ENCODE results near the gene RNF141.
A peak's percentile ranks its signal among the peaks of the same experiment; 100 is the strongest.

Gene RNF141

DNA sequence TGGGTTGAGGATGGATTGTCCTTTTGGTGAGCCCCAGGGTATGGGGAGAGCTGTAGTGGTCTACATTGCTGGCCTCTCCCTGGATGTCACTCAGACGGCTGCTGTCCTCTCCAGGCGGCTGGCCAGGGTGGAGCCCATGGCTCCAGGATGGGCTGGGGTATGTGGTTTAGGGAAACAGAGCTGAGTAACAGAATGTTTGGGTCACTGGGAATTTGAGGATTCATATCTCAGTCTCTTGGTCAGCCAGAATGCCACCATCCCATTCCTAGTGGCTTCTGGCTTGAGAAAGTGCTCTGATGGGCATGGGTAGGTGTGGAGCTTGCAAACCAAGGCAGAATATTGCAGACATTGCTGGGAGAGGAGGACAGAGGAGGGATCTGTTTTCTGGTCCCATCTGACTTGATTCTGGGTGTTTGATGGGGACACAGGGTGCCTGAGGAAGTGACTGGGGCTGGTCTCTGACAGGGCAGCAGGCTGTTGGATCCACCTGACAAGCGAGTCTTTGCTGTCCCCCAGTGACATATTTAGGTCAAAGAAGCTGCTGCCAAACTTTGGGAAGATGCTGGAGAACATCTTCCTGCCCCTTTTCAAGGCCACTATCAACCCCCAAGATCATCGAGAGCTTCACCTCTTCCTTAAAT lies 44.6 kb downstream of the RNF141 start:
- H3K4me3 ChIP-seq (replicated peaks; ENCODE audit: low read depth, low read length) = no peak overlapping the region
- DNase-seq (ENCODE audit: low read depth) = no peak
- TF ChIP-seq, protein P1, sequence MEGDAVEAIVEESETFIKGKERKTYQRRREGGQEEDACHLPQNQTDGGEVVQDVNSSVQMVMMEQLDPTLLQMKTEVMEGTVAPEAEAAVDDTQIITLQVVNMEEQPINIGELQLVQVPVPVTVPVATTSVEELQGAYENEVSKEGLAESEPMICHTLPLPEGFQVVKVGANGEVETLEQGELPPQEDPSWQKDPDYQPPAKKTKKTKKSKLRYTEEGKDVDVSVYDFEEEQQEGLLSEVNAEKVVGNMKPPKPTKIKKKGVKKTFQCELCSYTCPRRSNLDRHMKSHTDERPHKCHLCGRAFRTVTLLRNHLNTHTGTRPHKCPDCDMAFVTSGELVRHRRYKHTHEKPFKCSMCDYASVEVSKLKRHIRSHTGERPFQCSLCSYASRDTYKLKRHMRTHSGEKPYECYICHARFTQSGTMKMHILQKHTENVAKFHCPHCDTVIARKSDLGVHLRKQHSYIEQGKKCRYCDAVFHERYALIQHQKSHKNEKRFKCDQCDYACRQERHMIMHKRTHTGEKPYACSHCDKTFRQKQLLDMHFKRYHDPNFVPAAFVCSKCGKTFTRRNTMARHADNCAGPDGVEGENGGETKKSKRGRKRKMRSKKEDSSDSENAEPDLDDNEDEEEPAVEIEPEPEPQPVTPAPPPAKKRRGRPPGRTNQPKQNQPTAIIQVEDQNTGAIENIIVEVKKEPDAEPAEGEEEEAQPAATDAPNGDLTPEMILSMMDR (IDR thresholded peaks at IDR 0.05; ENCODE audit: low read length, missing control alignments) = no peak

DNA sequence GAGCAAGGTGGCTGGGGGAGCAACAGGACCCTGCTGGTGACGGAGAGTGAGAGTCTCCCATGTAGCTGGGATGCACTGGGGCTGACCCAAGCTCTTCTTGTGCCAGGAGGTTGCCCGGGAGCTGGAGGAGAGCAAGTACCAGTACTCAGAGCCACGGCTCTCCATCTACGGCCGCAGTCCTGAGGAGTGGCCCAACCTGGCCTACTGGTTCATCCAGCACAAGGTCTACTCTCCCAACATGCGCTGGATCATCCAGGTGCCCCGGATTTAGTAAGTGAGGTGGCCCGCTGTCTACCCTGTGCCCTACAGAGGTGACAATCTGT lies 45.6 kb downstream of the RNF141 start:
- TF ChIP-seq, protein P1 (IDR thresholded peaks at IDR 0.05; ENCODE audit: low read length, missing control alignments) = no peak
- no peak overlapping the region for H3K4me3 ChIP-seq (replicated peaks; ENCODE audit: low read depth, low read length)
- DNase-seq (ENCODE audit: low read depth) = no peak

DNA sequence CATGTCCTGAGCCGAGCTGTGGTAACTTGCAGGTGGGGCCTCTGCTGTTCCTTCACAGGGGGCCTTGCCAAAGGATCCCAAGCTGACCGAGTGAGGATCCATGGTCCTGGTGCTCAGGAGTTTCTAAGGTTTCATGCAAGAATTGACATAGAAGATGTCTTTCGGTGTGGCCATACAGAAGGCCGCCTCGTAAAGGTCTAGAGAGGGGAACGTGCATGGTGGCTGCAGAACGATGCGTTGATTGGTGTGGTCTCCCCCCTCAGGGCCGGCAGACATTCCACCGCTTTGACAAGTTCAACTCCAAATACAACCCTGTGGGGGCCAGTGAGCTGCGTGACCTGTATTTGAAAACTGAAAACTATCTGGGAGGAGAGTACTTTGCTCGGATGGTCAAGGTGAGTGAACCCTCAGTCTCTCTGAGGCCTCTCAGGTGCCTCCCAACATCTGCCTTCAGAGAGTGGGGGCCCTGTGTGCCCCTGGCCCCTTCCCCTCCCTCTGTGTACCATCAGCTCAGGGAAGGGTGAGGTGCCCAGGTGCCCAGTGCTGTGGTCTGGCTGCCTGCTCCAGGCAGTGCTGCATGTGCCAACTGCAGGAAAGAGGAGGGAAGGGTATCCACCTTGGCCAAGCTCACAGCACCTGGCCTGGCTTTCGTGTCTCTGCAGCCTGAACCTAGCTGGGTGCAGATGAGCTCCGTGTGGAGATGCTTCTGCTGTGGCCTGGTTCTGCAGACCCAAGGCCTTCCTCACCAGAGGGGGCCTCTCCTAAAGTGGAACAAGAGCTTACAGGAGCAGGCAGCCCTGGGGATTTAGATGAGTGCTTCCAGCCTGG lies 46.1 kb downstream of the RNF141 start:
- H3K4me3 ChIP-seq (replicated peaks; ENCODE audit: low read depth, low read length) = no peak overlapping the region
- no peak for DNase-seq (ENCODE audit: low read depth)
- TF ChIP-seq, protein P1 (IDR thresholded peaks at IDR 0.05; ENCODE audit: low read length, missing control alignments) = no peak

DNA sequence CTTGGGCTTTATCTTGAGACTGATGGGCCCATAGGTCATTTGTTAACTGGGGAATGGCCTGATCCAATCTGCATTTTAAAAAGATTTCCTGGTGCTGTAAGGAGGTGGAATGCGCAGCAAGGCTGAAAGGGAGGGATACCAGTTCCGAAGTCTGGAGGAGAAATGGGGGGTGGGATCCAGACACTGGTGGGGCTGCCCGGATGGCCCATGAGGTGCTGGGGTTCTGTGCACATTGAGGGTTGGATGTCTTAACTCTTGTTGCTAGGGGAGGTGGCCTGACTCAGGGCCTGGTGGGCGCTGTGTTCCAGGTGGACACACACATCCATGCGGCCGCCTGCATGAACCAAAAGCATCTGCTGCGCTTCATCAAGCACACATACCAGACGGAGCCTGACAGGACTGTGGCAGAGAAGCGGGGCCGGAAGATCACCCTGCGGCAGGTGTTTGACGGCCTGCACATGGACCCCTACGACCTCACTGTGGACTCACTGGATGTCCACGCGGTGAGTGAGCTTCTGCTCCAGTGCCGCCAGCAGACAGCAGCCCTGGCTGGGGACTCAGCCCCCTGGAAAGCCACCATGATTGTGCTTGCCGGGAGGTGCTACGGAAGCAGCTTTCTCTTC lies 47.8 kb downstream of the RNF141 start:
- TF ChIP-seq, protein P1 (IDR thresholded peaks at IDR 0.05; ENCODE audit: low read length, missing control alignments) = no peak
- no peak for DNase-seq (ENCODE audit: low read depth)

DNA sequence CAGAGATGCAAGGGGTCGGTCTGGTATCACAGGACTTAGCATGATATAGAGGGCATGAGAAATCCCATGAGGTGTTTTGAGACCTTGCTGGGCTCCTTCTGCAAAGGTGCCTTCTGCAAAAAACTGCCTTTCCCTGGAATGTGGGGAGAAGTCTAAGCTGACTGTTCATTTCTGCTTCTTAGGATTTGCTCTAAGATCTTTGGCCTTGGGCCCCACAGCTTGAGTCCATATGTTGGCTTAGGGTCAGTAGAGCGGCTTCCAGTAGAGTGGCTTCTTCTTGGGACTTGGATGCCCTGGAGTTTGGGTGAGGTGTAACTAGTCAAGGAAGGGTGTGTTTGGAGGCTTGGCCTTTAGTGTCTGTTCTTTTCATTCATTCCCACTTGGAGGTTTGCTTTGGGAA lies 48.9 kb downstream of the RNF141 start:
- H3K4me3 ChIP-seq (replicated peaks; ENCODE audit: low read depth, low read length) = no peak overlapping the region
- TF ChIP-seq, protein P1 (IDR thresholded peaks at IDR 0.05; ENCODE audit: low read length, missing control alignments) = no peak
- no peak for DNase-seq (ENCODE audit: low read depth)

More for the DNA sequence above, 47.8 kb downstream of the RNF141 start:
- H3K4me3 ChIP-seq (replicated peaks; ENCODE audit: low read depth, low read length) = no peak overlapping the region

DNA sequence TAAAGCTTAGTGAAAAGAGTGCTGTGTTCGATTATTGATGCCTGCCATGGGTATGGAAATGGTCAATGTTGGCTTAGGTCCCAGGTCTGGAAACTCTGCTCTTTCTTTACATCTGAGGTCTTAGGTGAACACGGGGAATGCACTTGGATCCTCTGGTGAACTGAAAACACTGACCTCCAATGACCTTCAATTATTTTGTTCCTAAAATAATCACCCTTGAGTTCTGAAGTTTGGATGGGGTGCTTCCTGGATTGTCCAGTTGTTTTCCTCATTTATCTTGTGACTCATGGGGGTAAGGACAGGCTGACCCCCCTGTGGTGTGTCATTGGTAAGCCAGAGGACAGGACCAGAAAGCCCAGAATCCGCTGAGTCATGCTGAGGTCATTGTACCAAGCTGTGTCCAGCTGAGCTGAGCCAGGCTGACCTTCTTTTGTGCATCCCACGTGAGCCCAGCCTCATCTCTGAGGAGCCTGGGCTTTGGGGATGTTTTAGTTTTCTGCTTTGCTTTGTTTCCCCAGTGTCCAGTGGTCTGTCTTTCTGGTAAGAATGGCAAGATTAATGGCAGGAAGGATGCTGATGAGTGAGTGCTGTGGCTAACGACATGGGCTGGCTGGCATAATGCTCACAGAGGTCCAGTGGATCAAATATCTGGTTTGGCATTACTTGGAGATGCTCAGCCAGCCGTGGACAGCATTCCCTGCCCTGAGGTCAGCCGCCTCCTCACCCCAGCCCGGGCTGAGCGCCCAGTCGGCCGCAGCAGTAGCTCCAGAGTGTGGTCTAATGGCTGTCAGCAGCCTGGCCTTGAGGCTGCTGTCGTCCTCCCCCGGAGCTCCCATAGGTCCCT lies 50.4 kb downstream of the RNF141 start:
- DNase-seq (ENCODE audit: low read depth) = peak; percentile 93
- no peak overlapping the region for H3K4me3 ChIP-seq (replicated peaks; ENCODE audit: low read depth, low read length)
- TF ChIP-seq, protein P1 (IDR thresholded peaks at IDR 0.05; ENCODE audit: low read length, missing control alignments) = no peak
